Body of pancreas (tissue), 4 donors: ENCODE measurements around the gene TTC21B.

ENCODE experiments used
- CTCF ChIP-seq, 7 experiments: fragments of 450-650 bp in 4 of 7; fragments of 200-600 bp in 3 of 7; sonication (generic) in 3 of 7; IDR thresholded peaks; one replicate each; pipeline ENCODE4 v1.5.1; 2016 to 2019; ENCODE audit warnings: antibody characterized with exemption in 7 of 7
- POLR2A ChIP-seq, 3 donors: fragments of 450-650 bp; IDR thresholded peaks; one replicate each; pipeline ENCODE4 v1.6.1; 2016; ENCODE audit warnings: antibody characterized with exemption in 3 of 3, mild to moderate bottlenecking in 2 of 3

GRCh38 chr2:165872101-165872791 lies 81.3 kb downstream of the TTC21B start:
- TF ChIP-seq POLR2A (IDR thresholded peaks at IDR 0.05), result no peak
- TF ChIP-seq CTCF (IDR thresholded peaks at IDR 0.05), result no peak
